ENCODE measurements around the gene BNC2. TPM values are rescaled to one million over a fixed set of nuclear protein-coding genes. Genes with fewer than 3 reads are reported as not detected.

Gene BNC2
- total RNA-seq, 1 donor from 2014 or later = 2.4 TPM

DNA sequence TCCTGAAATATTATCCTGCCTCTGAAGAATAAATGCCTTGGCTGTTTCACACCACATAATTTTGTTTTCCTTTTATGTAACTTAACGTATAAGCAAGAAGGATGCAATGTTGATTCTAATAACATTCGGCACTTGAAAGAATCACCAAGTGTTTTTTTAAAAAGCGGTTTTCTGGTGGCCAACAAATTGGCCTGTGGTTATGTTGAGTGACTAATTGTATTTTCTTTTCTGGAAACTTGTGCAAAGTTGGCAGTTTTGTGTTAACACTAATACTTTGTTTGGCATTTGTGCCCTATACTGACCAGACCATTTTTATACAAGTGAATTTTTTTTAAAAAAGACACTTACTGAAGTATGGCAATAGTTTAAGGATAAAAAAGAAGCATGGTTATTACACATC, 452.7 kb downstream of the BNC2 start:
- H3K27me3 Mint-ChIP-seq (ENCODE audit: insufficient read depth, low read depth) = peaks cover 3% of the 10 kb centered on the region
- Histone ChIP-seq H3K27ac (no peak overlapping the region), H2AFZ (replicated peaks) (no peak overlapping the region), H3K4me3 (no peak overlapping the region), H3F3A (ENCODE audit: low read depth) (no peaks in the 10 kb centered on the region), H4K20me1 (ENCODE audit: low read depth) (no peaks in the 10 kb centered on the region), H3K27me3 (no peaks in the 10 kb centered on the region), H3K9me3 (ENCODE audit: low read depth) (no peaks in the 10 kb centered on the region), H3K4me2 (peak overlapping the region; percentile 10), H3K9ac (no peak overlapping the region), H3K4me1 (peaks cover 34% of the 10 kb centered on the region), H3K36me3 (no peaks in the 10 kb centered on the region), H3K79me2 (ENCODE audit: low read depth) (no peaks in the 10 kb centered on the region)
- H3K4me3 Mint-ChIP-seq = no peak overlapping the region
- H3K9me3 Mint-ChIP-seq = no peaks in the 10 kb centered on the region
- H3K27ac Mint-ChIP-seq = no peak overlapping the region
- TF ChIP-seq EZH2phosphoT487 (IDR thresholded peaks at IDR 0.05) (no peak), EZH2 (IDR thresholded peaks at IDR 0.05) (no peak)
- TF ChIP-seq, protein P1, sequence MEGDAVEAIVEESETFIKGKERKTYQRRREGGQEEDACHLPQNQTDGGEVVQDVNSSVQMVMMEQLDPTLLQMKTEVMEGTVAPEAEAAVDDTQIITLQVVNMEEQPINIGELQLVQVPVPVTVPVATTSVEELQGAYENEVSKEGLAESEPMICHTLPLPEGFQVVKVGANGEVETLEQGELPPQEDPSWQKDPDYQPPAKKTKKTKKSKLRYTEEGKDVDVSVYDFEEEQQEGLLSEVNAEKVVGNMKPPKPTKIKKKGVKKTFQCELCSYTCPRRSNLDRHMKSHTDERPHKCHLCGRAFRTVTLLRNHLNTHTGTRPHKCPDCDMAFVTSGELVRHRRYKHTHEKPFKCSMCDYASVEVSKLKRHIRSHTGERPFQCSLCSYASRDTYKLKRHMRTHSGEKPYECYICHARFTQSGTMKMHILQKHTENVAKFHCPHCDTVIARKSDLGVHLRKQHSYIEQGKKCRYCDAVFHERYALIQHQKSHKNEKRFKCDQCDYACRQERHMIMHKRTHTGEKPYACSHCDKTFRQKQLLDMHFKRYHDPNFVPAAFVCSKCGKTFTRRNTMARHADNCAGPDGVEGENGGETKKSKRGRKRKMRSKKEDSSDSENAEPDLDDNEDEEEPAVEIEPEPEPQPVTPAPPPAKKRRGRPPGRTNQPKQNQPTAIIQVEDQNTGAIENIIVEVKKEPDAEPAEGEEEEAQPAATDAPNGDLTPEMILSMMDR (IDR thresholded peaks at IDR 0.05) = no peak
- DNase-seq (ENCODE audit: low spot score) = no peak
- no peaks in the 10 kb centered on the region for H3K36me3 Mint-ChIP-seq
- peaks cover 27% of the 10 kb centered on the region for H3K4me1 Mint-ChIP-seq

DNA sequence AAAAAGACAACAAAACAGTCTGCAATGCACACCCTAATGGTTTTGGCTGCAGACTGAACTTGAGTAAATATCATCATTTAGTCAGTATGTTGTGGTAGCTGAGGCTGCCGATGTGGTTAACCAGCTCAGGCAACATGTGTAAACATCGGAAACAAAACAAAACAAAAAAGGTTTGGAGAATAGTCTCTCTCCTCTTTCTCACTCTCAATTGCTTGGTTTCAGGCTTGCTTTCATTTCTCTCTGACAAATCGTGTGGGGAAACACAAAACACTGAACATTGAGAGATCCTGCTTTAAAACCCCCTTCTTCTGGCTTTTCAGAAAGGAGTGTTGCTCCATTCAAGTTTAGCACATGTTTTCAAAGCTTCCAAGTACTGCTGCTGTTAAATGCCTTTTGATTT, 453.3 kb downstream of the BNC2 start:
- TF ChIP-seq EZH2phosphoT487 (IDR thresholded peaks at IDR 0.05) (no peak), EZH2 (IDR thresholded peaks at IDR 0.05) (no peak)
- TF ChIP-seq, protein P1 (IDR thresholded peaks at IDR 0.05) = no peak
- Mint-ChIP-seq H3K36me3 (no peaks in the 10 kb centered on the region), H3K9me3 (no peaks in the 10 kb centered on the region), H3K4me1 (peaks cover 21% of the 10 kb centered on the region), H3K27me3 (ENCODE audit: insufficient read depth, low read depth) (peaks cover 3% of the 10 kb centered on the region), H3K4me3 (no peak overlapping the region), H3K27ac (no peak overlapping the region)
- Histone ChIP-seq H3K36me3 (no peaks in the 10 kb centered on the region), H3K27ac (peak overlapping the region; percentile 34), H3K4me2 (peak overlapping the region; percentile 10), H4K20me1 (ENCODE audit: low read depth) (no peaks in the 10 kb centered on the region), H3K9ac (no peak overlapping the region), H3F3A (ENCODE audit: low read depth) (no peaks in the 10 kb centered on the region), H3K4me1 (peaks cover 28% of the 10 kb centered on the region), H3K79me2 (ENCODE audit: low read depth) (no peaks in the 10 kb centered on the region), H3K4me3 (no peak overlapping the region), H3K9me3 (ENCODE audit: low read depth) (no peaks in the 10 kb centered on the region), H2AFZ (replicated peaks) (no peak overlapping the region), H3K27me3 (no peaks in the 10 kb centered on the region)
- no peak for DNase-seq (ENCODE audit: low spot score)

DNA sequence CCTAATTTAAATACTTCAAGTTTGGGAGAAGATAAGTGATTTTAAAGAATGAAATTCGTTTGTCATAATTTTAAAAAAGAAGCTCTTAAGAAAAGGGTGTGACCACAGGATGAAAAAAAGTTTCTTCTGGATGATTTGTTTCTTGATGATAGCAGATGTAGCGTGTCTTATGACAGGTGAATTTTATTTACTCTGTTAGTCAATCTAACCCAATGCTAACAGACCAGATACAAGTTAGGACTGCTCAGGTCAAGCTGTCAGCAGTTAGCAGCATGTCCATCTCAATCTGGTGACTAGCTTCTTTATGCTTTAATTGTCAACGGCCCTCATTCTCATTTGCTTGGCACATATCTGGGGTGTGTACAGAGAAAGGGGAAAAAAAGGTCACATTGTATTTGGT, 456.0 kb downstream of the BNC2 start:
- no peaks in the 10 kb centered on the region for H4K20me1 ChIP-seq (ENCODE audit: low read depth)
- no peak overlapping the region for H3K4me2 ChIP-seq
- H3K27me3 ChIP-seq = no peaks in the 10 kb centered on the region
- H3K9ac ChIP-seq = no peak overlapping the region
- Mint-ChIP-seq H3K4me3 (no peak overlapping the region), H3K27me3 (ENCODE audit: insufficient read depth, low read depth) (no peaks in the 10 kb centered on the region), H3K9me3 (no peaks in the 10 kb centered on the region), H3K4me1 (peaks cover 5% of the 10 kb centered on the region), H3K27ac (no peak overlapping the region), H3K36me3 (no peaks in the 10 kb centered on the region)
- no peaks in the 10 kb centered on the region for H3K79me2 ChIP-seq (ENCODE audit: low read depth)
- peaks cover 15% of the 10 kb centered on the region for H3K4me1 ChIP-seq
- no peak overlapping the region for H2AFZ ChIP-seq (replicated peaks)
- no peak overlapping the region for H3K27ac ChIP-seq
- H3K36me3 ChIP-seq = no peaks in the 10 kb centered on the region
- no peaks in the 10 kb centered on the region for H3K9me3 ChIP-seq (ENCODE audit: low read depth)
- no peak for DNase-seq (ENCODE audit: low spot score)
- H3F3A ChIP-seq (ENCODE audit: low read depth) = no peaks in the 10 kb centered on the region
- H3K4me3 ChIP-seq = no peak overlapping the region
- no peak for TF ChIP-seq EZH2 (IDR thresholded peaks at IDR 0.05)

DNA sequence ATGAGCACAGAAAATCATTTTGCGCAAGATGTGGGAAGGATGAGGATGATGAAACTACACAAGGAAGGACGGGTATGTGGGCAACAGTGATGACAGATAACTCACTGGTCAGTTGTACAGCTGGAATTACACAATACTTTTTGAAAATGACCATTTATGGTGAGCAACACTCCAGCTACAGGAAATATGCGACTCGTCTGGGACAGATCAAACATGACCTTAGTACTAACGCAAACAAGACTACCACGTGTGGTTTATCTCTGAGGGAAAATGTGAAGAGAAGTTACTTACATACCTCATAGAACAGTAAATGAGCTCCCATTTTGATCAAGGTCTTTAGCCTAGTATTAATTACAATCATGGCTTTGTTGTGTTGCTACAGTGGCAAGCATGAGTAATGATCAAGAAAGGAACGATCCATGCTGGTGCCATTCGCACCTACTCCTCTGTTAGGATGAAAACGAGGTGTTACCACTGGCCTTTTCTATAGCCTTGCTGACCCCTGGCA, 456.9 kb downstream of the BNC2 start:
- Mint-ChIP-seq H3K27ac (no peak overlapping the region), H3K4me3 (no peak overlapping the region), H3K9me3 (no peaks in the 10 kb centered on the region), H3K27me3 (ENCODE audit: insufficient read depth, low read depth) (no peaks in the 10 kb centered on the region), H3K4me1 (peaks cover 5% of the 10 kb centered on the region), H3K36me3 (no peaks in the 10 kb centered on the region)
- H3K79me2 ChIP-seq (ENCODE audit: low read depth) = no peaks in the 10 kb centered on the region
- H3K9me3 ChIP-seq (ENCODE audit: low read depth) = no peaks in the 10 kb centered on the region
- peaks cover 15% of the 10 kb centered on the region for H3K4me1 ChIP-seq
- no peak overlapping the region for H3K9ac ChIP-seq
- TF ChIP-seq, protein P1 (IDR thresholded peaks at IDR 0.05) = no peak
- TF ChIP-seq EZH2 (IDR thresholded peaks at IDR 0.05) (no peak), EZH2phosphoT487 (IDR thresholded peaks at IDR 0.05) (no peak)
- no peaks in the 10 kb centered on the region for H3K36me3 ChIP-seq
- DNase-seq (ENCODE audit: low spot score) = no peak
- H3F3A ChIP-seq (ENCODE audit: low read depth) = no peaks in the 10 kb centered on the region
- no peak overlapping the region for H3K4me3 ChIP-seq
- H3K27me3 ChIP-seq = no peaks in the 10 kb centered on the region
- H2AFZ ChIP-seq (replicated peaks) = no peak overlapping the region
- H3K27ac ChIP-seq = no peak overlapping the region
- H4K20me1 ChIP-seq (ENCODE audit: low read depth) = no peaks in the 10 kb centered on the region
- H3K4me2 ChIP-seq = no peak overlapping the region
